Stimulated activated CD4-positive, alpha-beta T cell treated with anti-CD3 and anti-CD28 coated beads, Interleukin-12 subunit alpha, Interleukin-12 subunit beta, amount 100 ng/mL, for 4 hours (primary cell): ENCODE measurements around the gene ACIN1.
"Not testable (repeated sequence)": the region's sequence is repeated elsewhere in the genome, so short reads cannot be mapped to it uniquely, and the experiment has no call there.

ENCODE experiments used
- DNase-seq: peaks from one replicate; pipeline ENCODE4 v3.0.0-alpha.2; 2020

The ACIN1 gene

GRCh38 chr14:23121361-23121771, 26.4 kb upstream of the ACIN1 start:
- DNase-seq: no peak

- peak; percentile 67 for DNase-seq
Measured at GRCh38 chr14:23120541-23121251, 25.8 kb upstream of the ACIN1 start.

- peak; percentile 24 for DNase-seq
Measured at GRCh38 chr14:23119363-23120327, 24.7 kb upstream of the ACIN1 start.

GRCh38 chr14:23118506-23119362, 23.8 kb upstream of the ACIN1 start, which contains the start of gene CEBPE:
CEBPE (minus strand) TSS chr14:23119255; CDS start chr14:23119091, 164 bp downstream.
- DNase-seq: no peak

GRCh38 chr14:23117371-23118020, 22.6 kb upstream of the ACIN1 start:
- DNase-seq: no peak

GRCh38 chr14:23115918-23116317, 21.0 kb upstream of the ACIN1 start:
- no peak for DNase-seq

GRCh38 chr14:23115039-23115731, 20.2 kb upstream of the ACIN1 start:
- DNase-seq: no peak

GRCh38 chr14:23114669-23115038, 19.7 kb upstream of the ACIN1 start:
- DNase-seq: no peak

- no peak for DNase-seq
Measured at GRCh38 chr14:23114120-23114458, 19.2 kb upstream of the ACIN1 start.

- DNase-seq: no peak
Measured at GRCh38 chr14:23113431-23114119, 18.6 kb upstream of the ACIN1 start.

- no peak for DNase-seq
Measured at GRCh38 chr14:23112359-23113178, 17.6 kb upstream of the ACIN1 start.

GRCh38 chr14:23110579-23111365, 15.8 kb upstream of the ACIN1 start:
- DNase-seq: no peak

- no peak for DNase-seq
Measured at GRCh38 chr14:23109769-23110168, 14.8 kb upstream of the ACIN1 start.

- not testable (repeated sequence) for DNase-seq
Measured at GRCh38 chr14:23108169-23108568, 13.2 kb upstream of the ACIN1 start.

- DNase-seq: not testable (repeated sequence)
Measured at GRCh38 chr14:23107620-23108019, 12.7 kb upstream of the ACIN1 start.

GRCh38 chr14:23106747-23107045, 11.8 kb upstream of the ACIN1 start:
- no peak for DNase-seq

GRCh38 chr14:23105348-23105824, 10.4 kb upstream of the ACIN1 start:
- no peak for DNase-seq

GRCh38 chr14:23104591-23105347, 9.8 kb upstream of the ACIN1 start, which contains the start of gene CIROP:
CIROP (minus strand) TSS chr14:23104989; CDS start chr14:23104920, 69 bp downstream.
- DNase-seq: no peak
